Left renal cortex interstitium (tissue), 4 donors: ENCODE data around the gene SULF2. TPM values are rescaled to one million over a fixed set of nuclear protein-coding genes. Genes with fewer than 3 reads are reported as not detected.
A peak's percentile ranks its signal among the peaks of the same experiment; 100 is the strongest.

Experiments used
- DNase-seq, 4 donors: peaks; one replicate each; pipeline ENCODE4 v3.0.0-alpha.2; 2013; ENCODE audit warnings: low read depth in 4 of 4, low spot score in 2 of 4, missing footprints in 1 of 4
- polyA plus RNA-seq, 4 donors: library from polyadenylated mRNA; unstranded; fragments of 120-200 nt; gene quantifications; one replicate each; pipeline ENCODE4 v1.2.1, GENCODE V29; 2013; ENCODE audit not compliant: insufficient read length in 4 of 4

Gene SULF2
- polyA plus RNA-seq, 4 donors = 67.0 to 103 (median 76.0) TPM

DNA sequence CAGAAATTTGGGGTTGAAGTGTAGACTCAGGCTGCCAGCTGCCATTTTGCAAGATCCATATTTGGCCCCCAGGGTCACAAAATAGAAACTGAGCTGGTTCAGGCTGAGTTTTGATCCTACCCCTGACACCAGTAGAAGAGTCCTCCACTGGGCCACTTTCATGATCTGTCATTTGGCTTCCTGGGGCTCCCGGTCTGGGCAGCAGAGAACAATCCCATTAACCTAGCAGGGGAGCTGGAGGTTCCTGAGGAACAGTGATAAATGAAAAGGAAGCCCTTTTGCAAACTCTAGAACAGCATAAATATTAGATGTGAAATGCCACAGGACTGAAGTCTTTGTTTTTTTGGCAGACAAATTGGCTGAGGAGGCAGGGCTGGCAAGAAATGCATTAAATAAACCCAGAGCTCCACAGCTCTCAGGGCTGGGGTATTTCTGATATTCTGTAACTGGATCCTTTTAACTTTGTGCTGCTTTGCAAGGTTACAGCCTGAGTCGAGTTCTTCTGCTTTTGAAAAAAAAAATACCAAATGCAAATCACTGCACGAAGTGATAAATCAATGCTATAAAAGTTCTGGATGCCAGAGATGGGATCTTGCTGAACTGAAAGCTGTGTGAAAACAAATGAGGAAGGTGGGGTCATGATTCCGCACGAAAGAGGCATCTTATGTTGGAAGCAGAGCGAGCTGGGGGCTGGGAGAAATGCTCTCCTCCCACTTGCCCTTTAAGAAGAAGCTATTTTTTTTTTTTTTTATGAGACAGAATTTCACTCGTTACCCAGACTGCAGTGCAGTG lies 64.4 kb downstream of the SULF2 start:
- DNase-seq = peak in 2 of 4 donors; percentile 58 to 59

- DNase-seq = no peak
Measured at GRCh38 chr20:47719625-47720024, 65.7 kb downstream of the SULF2 start.

DNA sequence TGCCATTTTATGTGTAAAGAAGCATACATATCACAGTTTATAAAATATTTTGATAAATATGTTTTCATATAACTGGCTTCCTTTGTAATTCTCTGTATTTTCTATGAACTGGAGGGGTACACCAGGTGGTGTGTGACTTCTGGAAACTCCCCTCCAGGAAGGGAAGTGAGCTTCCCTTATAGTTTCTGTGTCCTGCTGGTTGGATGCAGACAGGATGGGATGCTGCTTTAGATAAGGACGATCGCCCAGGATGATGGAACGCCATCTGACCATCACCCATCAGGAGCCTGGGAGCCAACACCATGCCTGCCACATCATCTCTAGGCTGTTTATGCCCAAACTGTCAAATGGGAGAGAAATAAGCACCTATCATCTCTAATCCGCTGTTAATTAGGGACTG lies 66.1 kb downstream of the SULF2 start:
- DNase-seq = no peak

GRCh38 chr20:47718398-47718797 lies 66.9 kb downstream of the SULF2 start:
- DNase-seq = no peak

- DNase-seq = no peak
Measured at GRCh38 chr20:47717421-47717820, 67.9 kb downstream of the SULF2 start.

DNA sequence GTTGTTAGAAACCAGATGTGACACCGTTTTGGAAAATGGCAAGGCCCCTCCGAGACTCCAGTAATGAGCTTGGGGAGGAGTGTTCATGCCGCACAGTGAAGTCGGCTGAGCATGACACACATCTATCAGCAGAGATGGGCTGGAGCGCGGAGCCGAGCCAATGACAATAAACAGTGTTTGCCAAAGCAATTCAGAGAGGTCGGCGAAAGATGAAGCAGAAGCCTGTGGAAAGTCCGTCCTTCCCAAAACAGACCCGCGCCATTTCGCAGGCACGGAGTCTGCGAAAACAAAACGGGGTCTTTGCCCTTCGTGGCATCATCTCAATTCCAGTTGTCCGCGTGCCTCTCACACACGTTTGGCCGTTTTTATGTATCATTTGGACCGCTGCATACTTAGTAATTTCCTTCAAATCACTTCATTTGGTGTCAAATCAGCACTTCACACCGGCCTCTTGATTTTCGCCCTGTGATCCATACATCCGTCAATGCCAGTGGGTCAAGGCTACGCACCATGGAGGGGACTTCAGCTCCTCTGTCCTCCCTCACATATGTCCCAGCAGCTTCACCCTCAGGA lies 71.3 kb downstream of the SULF2 start:
- DNase-seq = no peak

DNA sequence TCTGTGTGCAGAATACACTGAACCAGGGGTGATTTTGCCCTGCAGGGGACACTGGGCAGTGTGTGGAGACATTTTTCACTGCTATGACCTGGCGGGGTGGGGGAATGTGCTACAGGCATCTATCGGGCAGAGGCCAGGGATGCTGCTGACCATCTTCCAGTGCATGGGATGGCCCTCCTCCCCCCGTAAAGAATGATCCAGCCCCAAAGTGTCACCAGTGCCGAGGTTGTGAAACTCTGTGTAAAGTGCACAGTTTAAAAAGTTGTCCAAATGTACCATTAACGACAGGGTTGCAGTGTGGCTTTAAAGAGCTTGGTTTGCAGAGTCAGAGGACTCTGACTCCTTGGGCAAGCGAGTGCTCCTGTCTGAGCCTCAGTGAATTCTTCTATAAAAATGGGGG lies 72.1 kb downstream of the SULF2 start:
- no peak for DNase-seq

DNA sequence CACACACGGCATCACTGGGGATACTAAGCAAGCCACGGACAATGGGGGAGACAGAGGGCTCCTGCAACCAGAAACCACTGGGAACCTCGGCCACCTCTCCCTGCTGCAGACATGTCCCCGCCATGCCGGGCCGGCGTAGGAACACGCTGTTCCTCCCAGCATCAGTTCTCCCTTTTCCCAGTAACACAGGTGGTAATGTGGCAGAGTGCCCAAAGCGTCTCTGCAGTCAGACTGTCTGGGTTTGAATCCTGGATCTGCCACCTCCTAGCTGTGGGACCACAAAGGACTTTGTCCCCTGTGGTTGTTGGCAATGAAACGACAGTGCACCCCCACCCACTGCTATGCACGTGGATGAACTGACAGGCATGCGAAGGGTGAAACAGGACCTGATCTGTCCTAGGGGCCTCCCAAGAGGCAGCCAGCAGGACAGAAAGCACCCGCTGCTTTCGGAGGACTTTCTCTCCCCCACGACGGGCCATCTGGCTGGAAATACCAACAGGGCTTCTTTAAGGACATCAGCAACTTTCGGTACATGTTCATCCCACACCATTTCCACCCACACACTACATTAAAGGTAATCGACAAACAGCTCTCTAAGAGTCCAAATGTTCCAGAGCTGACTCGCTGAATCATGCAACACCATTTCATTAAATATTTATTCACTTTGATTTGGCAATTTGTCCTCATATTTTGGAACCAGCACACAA lies 74.1 kb downstream of the SULF2 start:
- no peak for DNase-seq

GRCh38 chr20:47710665-47711045 lies 74.6 kb downstream of the SULF2 start:
- no peak for DNase-seq

DNA sequence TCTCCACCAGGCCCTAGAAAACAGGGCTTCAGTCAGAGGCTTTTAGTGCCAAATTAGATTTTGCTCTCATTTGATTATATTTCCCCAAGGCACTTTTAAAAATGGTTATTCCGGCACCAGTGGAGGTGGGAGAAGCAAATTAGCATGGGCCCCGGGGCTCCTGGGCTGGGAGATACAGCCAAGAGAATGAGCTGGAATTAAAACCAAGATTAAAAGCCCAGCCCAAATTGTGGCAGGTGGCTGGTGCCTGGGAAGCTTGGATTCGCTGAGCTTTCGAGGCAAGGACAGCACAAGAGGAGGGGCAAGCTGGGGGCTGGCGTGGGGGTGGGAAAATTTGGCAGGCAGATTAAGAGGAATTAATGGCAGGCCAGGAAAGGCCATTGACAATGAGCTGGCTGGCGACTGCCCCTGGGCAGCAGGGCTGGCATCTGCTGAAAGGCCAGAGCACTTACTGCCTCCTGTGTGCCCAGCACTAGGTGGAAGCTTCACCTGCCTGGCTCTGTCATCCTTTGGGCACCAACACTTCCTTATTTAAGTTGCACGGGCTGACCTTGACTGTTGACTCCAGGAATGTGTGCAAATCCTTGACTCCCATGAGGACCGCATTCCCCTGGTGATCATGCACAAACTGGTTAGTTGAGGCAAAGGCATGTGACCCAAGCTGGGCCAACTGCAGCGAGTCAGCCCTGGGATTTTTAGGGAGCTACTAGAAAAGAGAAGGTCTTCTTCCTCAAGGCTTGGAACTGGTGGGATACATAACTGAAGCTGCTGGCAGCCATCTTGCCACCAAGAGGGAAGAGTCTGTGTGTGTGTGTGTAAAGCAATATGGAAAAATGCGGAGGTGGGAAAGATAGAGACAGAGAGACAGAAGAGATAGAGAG lies 76.1 kb downstream of the SULF2 start:
- no peak for DNase-seq

DNA sequence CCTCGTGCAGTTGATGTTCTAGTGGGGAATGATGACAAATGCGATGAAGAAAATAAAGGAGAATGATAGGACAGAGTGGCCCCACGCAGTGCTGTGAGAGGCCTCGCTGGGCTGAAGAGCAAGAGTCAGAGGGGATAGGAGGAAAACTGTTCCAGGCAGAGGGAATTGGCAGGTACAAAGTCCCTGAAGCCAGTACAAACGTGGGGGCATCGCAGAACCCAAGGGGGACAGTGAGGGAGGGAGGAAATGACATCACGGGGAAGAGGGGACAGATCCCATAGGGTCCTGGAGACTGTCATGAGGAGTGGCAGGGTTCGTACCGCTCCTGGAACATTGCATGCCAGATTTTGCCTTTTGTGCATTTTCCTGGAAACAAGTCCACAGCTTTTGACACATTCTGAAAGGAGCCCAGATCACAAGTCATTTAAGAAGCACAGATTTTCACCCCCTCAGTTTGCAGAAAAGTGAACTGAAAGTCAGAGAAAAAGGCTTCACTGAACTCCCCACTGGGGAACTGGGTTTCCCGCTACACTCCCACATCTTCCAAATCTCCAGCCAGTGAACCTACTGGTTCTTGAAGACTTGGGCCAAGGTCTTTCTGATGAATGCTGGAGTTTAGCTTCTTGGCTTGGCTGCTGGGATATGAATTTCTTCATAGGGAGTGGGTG lies 77.0 kb downstream of the SULF2 start:
- no peak for DNase-seq

- DNase-seq = no peak
Measured at GRCh38 chr20:47706345-47706744, 78.9 kb downstream of the SULF2 start.

DNA sequence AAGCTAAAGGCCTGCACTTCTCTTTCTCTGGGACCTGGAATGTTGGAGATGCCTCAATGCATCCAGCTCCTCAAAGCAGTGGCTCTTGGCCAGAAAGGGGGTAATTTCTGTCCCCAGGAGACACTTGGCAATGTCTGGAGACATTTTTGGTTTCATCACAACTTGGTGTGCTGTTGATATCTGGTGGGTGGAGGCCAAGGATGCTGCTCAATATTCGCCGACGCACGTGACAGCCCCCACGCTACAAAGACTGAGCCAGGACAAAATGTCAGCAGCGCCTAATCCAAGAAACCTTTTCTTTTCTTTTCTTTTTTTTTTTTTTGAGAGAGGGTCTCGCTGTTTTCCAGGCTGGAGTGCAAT lies 79.8 kb downstream of the SULF2 start:
- no peak for DNase-seq

- no peak for DNase-seq
Measured at GRCh38 chr20:47704746-47705496, 80.4 kb downstream of the SULF2 start.

DNA sequence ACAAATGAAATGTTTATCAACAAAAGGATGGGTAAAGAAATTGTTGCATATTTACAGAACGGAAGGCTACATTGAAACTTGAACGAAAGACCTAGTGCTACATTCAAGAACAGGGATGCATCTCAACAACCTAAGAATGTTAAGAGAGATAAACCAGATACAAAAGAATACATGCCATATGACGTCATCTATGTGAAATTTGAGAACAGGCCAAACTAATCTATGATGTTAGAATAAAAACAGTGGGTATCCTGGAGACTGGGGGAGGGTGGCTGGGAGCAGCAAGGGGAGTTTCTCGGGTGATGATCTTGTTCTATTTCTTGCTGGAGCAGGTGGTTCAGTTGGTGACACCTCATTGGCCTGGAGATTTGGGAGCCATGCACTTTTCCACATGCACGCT lies 81.5 kb downstream of the SULF2 start:
- no peak for DNase-seq

DNA sequence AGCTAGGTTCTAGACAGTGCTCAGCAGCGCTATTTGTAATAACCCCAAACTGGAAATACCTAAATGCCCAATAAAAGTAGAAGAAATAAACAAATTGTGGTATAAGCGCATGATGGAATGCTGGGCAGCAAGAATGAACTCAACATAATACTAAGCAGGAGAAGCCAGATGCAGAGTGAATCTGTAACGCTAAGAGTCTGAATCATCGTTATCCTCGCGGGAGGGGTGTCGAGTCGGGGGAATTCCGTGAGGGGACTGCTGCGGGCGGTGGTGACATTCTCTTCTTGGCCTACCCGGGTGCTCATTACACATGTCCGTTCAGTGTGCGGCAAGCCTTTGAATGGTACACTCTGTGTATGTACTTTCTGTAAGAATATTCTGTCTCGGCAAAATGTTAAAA lies 83.7 kb downstream of the SULF2 start:
- no peak for DNase-seq

DNA sequence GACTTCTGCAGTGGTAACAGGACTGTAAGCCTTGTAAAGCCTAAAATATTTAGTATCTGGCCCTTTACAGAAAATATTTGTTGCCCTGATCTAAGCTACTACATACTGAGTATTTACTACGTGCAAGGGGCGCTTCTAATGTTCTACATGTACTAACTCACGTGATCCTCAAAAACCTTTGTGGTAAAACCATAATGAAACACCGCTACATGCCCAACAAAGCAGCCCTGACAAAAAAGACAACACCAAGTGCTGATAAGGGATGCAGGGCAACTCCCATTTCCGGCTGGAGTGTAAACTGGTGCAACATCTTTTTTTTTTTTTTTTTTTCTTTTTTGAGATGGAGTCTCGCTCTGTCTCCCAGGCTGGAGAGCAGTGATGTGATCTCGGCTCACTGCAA lies 85.0 kb downstream of the SULF2 start:
- no peak for DNase-seq

GRCh38 chr20:47699818-47700217 lies 85.5 kb downstream of the SULF2 start:
- no peak for DNase-seq

DNA sequence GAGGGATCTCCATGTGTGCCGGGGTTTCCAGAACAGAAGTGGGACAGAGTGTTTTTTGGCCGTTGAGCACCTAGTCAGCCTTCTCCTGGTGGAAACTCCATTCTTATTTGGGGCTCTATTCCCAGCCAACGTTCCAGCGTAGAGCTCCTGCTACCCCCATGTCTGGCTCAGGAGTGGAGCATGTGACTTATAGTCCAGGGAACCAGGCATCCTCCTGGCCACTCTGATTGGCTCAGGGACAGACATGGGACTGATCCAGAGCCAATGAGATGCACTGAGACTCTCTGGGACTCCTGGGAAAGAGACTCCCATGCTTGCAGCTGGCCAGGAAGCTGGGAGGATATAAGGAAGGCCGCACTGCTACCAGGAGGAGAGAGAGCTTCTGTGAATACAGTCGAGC lies 87.1 kb downstream of the SULF2 start:
- no peak for DNase-seq

DNA sequence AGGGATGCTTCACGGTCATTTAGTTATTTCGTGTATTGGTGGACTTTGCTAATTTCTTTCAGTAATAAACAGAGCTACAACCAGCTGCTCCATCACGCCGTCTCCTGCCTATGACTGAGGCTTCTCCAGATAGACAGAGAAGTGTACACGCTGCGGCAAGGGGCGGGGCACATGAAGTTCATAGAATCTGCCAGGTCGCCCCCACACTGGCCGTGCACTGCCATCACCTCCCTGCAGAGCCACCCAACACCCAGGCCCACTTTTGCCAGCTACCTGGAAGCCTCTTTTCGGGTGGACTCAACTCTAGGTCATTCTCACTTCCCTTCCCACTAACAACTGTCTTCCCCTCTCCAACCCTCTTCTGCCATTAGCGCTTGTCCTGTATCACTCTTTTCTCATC lies 88.4 kb downstream of the SULF2 start:
- no peak for DNase-seq
